Liver (tissue), 9 donors: Measurements from ENCODE around the gene ZNF280B. TPM values are rescaled to one million over a fixed set of nuclear protein-coding genes. Genes with fewer than 3 reads are reported as not detected.

Source experiments
- DNase-seq: peaks from one replicate; pipeline ENCODE4 v3.0.0-alpha.2; 2017; ENCODE audit warnings: low spot score
- H3K27ac ChIP-seq, 2 donors: one replicate each; pipeline ENCODE4 v1.7.0; 2013; ENCODE audit warnings: inconsistent platforms in 2 of 2, low read length in 2 of 2, control low read depth in 1 of 2, low read depth in 1 of 2, mild to moderate bottlenecking in 1 of 2
- H3K27me3 ChIP-seq, 4 donors: one replicate each; pipeline versions ENCODE4 v1.6.1 to v1.7.0; 2013; ENCODE audit warnings: low read length in 3 of 4, inconsistent platforms in 1 of 4, mild to moderate bottlenecking in 1 of 4, moderate library complexity in 1 of 4; ENCODE audit not compliant: control insufficient read depth in 4 of 4, insufficient read depth in 4 of 4
- H3K36me3 ChIP-seq, 4 donors: one replicate each; pipeline versions ENCODE4 v1.6.1 to v1.7.0; 2013; ENCODE audit warnings: low read length in 3 of 4, mild to moderate bottlenecking in 3 of 4, low read depth in 1 of 4, moderate library complexity in 1 of 4; ENCODE audit not compliant: control insufficient read depth in 4 of 4, insufficient read depth in 3 of 4
- H3K4me1 ChIP-seq, 4 donors: one replicate each; pipeline versions ENCODE4 v1.6.1 to v1.7.0; 2013; ENCODE audit warnings: low read length in 3 of 4, mild to moderate bottlenecking in 3 of 4, moderate library complexity in 1 of 4; ENCODE audit not compliant: control insufficient read depth in 4 of 4, insufficient read depth in 4 of 4
- H3K4me3 ChIP-seq, 3 donors: one replicate each; pipeline versions ENCODE4 v1.6.1 to v1.7.0; 2013; ENCODE audit warnings: low read length in 3 of 3, control low read depth in 1 of 3, low read depth in 1 of 3, mild to moderate bottlenecking in 1 of 3
- H3K9ac ChIP-seq, 2 donors: one replicate each; pipeline ENCODE4 v1.7.0; 2013; ENCODE audit warnings: low read length in 2 of 2, mild to moderate bottlenecking in 2 of 2, moderate library complexity in 2 of 2, control low read depth in 1 of 2, low read depth in 1 of 2
- H3K9me3 ChIP-seq, 4 donors: one replicate each; pipeline versions ENCODE4 v1.6.1 to v1.7.0; 2013; ENCODE audit warnings: low read length in 3 of 4; ENCODE audit not compliant: control insufficient read depth in 4 of 4
- FOXA2 ChIP-seq: IDR thresholded peaks from 2 replicates; pipeline ENCODE4 v1.6.1; 2016; ENCODE audit warnings: antibody characterized with exemption
- HNF4G ChIP-seq: IDR thresholded peaks from 2 replicates; pipeline ENCODE4 v1.6.1; 2016; ENCODE audit warnings: antibody characterized with exemption
- RXRA ChIP-seq, 2 donors: IDR thresholded peaks; 2 replicates each; pipeline ENCODE4 v1.6.1; 2017 to 2018; ENCODE audit warnings: antibody characterized with exemption in 2 of 2, mild to moderate bottlenecking in 1 of 2
- WGBS: extraction: QIAGEN DNeasy Blood & Tissue Kit; methylation state at CpG from one replicate; pipeline ENCODE4 v1.1.7; 2013; 5-methylcytosine and 5-hydroxymethylcytosine counted together
- polyA plus RNA-seq, 2 donors: library from polyadenylated mRNA; stranded (reverse) in 1 of 2; unstranded in 1 of 2; fragments of 200-250 nt in 1 of 2; fragments of >200 nt in 1 of 2; fragmentation: Nextera tagmentation in 1 of 2; extraction: Ambion mirVana in 1 of 2; gene quantifications; one replicate each; pipeline versions ENCODE4 v1.2.1 to v1.2.3, GENCODE V29; 2013 to 2015
- total RNA-seq, 2 donors: library from RNA; depleted of rRNA; stranded (reverse); fragments of >200 nt; gene quantifications; one replicate each; pipeline ENCODE4 v1.2.3, GENCODE V29; 2014
- donor health status: healthy.
- donor health status: healthy.
- donor health status: healthy.
- donor health status: healthy.
- donor health status: healthy.

ZNF280B gene
- total and polyA plus RNA-seq, 4 donors = 0.03 to 0.84 (median 0.06) TPM

DNA sequence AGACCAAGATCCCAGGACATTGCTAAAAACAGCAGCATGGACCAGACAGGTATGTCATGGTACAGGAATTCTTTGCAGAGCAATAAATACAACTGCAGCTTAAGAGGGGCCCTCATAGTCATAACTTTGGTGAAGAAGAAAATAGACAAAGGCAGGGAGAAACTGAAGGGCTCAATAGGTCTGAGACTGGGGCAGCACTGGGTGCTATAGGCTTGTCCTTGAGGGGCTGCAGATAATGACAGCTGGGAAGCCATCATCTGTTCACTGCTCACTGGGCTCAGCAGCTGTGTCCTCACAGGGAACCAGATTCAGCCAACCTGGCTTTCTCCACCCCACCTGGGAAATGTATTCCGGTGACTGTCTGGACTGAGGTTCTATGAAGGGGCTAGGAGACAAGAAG, 68.4 kb downstream of the ZNF280B start:
- no peak for DNase-seq
- WGBS = 96% methylated on average over 1 of the region's 1 CpG
- Histone ChIP-seq H3K9me3 (no peaks in the 10 kb centered on the region), H3K27me3 (peaks cover 0 to 4% (median under 1%) of the 10 kb centered on the region in 4 donors), H3K4me3 (no peak overlapping the region), H3K4me1 (no peaks in the 10 kb centered on the region), H3K36me3 (no peaks in the 10 kb centered on the region), H3K27ac (no peak overlapping the region), H3K9ac (no peak overlapping the region)
- TF ChIP-seq HNF4G = no peak
- no peak for TF ChIP-seq FOXA2
- TF ChIP-seq RXRA (IDR thresholded peaks at IDR 0.05) = no peak

Other genes with a start within 250 kb of the ZNF280B start
- not detected for gene ZNF280A, start 11.5 kb upstream of the ZNF280B start, total RNA-seq
- not detected for gene ZNF280A, start 11.5 kb upstream of the ZNF280B start, polyA plus RNA-seq
- gene PRAME, start 50.5 kb upstream of the ZNF280B start, total RNA-seq = not detected
- not detected for gene PRAME, start 50.5 kb upstream of the ZNF280B start, polyA plus RNA-seq
- gene GGTLC2, start 135.9 kb upstream of the ZNF280B start, total RNA-seq = not detected
- not detected for gene GGTLC2, start 135.9 kb upstream of the ZNF280B start, polyA plus RNA-seq